IMR-90 (cell line): Measurements from ENCODE around the gene PCSK5. TPM values are rescaled to one million over a fixed set of nuclear protein-coding genes. Genes with fewer than 3 reads are reported as not detected.

Experiments
- ATAC-seq: fragments of 200-7000 bp; cut with Tn5 transposase; 2 replicates; pipeline ENCODE4 v1.9.1; 2020; ENCODE audit warnings: low read depth, mild to moderate bottlenecking, moderate library complexity
- BruUV-seq: library from RNA; stranded (reverse); fragments of 400-500 nt; replicated peaks from 2 replicates; lab custom pipeline; 2021; lab: Mats Ljungman, UMichigan
- CTCF ChIA-PET: fragments of 300-600 bp; formaldehyde crosslinking; extraction: SDS; loops from one replicate; lab custom pipeline; 2021; ENCODE audit warnings: antibody characterized with exemption; lab: Yijun Ruan, JAX
- POLR2A ChIA-PET: fragments of 300-600 bp; sonication (Branson Sonifier 250); formaldehyde crosslinking; loops from one replicate; lab custom pipeline; 2022; ENCODE audit warnings: antibody characterized with exemption; ENCODE audit not compliant: unreplicated experiment; lab: Charles Lee
- DNase-seq: peaks from one replicate; pipeline ENCODE4 v3.0.0; 2013
- H2AFZ ChIP-seq: replicated peaks from 2 replicates; pipeline ENCODE3; 2013; ENCODE audit warnings: low read length, mild to moderate bottlenecking; ENCODE audit not compliant: poor library complexity
- H2AK5ac ChIP-seq: 2 replicates; pipeline ENCODE4 v1.6.1; 2013; ENCODE audit warnings: low read depth, low read length, inconsistent platforms
- H2AK9ac ChIP-seq: replicated peaks from 2 replicates; pipeline ENCODE3; 2013; ENCODE audit warnings: mild to moderate bottlenecking, low read depth, low read length, moderate library complexity; ENCODE audit not compliant: poor library complexity
- H2BK120ac ChIP-seq: 2 replicates; pipeline ENCODE4 v1.6.1; 2013; ENCODE audit warnings: low read depth, low read length, inconsistent platforms
- H2BK15ac ChIP-seq: 3 replicates; pipeline ENCODE4 v1.6.1; 2013; ENCODE audit warnings: low read depth, low read length, inconsistent platforms
- H2BK20ac ChIP-seq: 2 replicates; pipeline ENCODE4 v1.6.1; 2013; ENCODE audit warnings: low read depth, mild to moderate bottlenecking, inconsistent platforms, low read length, moderate library complexity
- H2BK5ac ChIP-seq: 2 replicates; pipeline ENCODE4 v1.6.1; 2013; ENCODE audit warnings: mild to moderate bottlenecking, low read depth, low read length, inconsistent platforms; ENCODE audit not compliant: poor library complexity, severe bottlenecking
- H3K14ac ChIP-seq: replicated peaks from 2 replicates; pipeline ENCODE4 v1.6.1; 2013; ENCODE audit warnings: low read depth, low read length, inconsistent platforms
- H3K18ac ChIP-seq: 2 replicates; pipeline ENCODE4 v1.6.1; 2013; ENCODE audit warnings: low read depth, low read length, control low read depth
- H3K23ac ChIP-seq: 2 replicates; pipeline ENCODE4 v1.6.1; 2013; ENCODE audit warnings: low read depth, low read length, inconsistent platforms
- H3K27ac ChIP-seq: 2 replicates; pipeline ENCODE4 v1.5.1; 2013; ENCODE audit warnings: mild to moderate bottlenecking, control low read depth, low read length; ENCODE audit not compliant: insufficient read depth
- H3K27me3 ChIP-seq: 2 replicates; pipeline ENCODE4 v1.6.1; 2013; ENCODE audit warnings: low read length; ENCODE audit not compliant: control insufficient read depth, insufficient read depth
- H3K36me3 ChIP-seq: 2 replicates; pipeline ENCODE4 v1.6.1; 2013; ENCODE audit warnings: low read length, mixed read lengths; ENCODE audit not compliant: control insufficient read depth, insufficient read depth
- H3K4ac ChIP-seq: 2 replicates; pipeline ENCODE4 v1.6.1; 2013; ENCODE audit warnings: low read depth, low read length, inconsistent platforms
- H3K4me1 ChIP-seq: 2 replicates; pipeline ENCODE4 v1.6.1; 2013; ENCODE audit warnings: low read length, mixed read lengths; ENCODE audit not compliant: control insufficient read depth, insufficient read depth
- H3K4me2 ChIP-seq: 2 replicates; pipeline ENCODE4 v1.6.1; 2013; ENCODE audit warnings: low read depth, mild to moderate bottlenecking, control low read depth, low read length, moderate library complexity
- H3K4me3 ChIP-seq: 2 replicates; pipeline ENCODE4 v1.5.1; 2013; ENCODE audit warnings: low read depth, mild to moderate bottlenecking, control low read depth, low read length, moderate library complexity; ENCODE audit not compliant: insufficient read depth
- H3K56ac ChIP-seq: 2 replicates; pipeline ENCODE4 v1.6.1; 2013; ENCODE audit warnings: low read length, inconsistent platforms; ENCODE audit not compliant: insufficient read depth; ENCODE audit errors: extremely low read depth
- H3K79me1 ChIP-seq, 2 experiments: 2 replicates each; pipeline ENCODE4 v1.6.1; 2013; ENCODE audit warnings: low read length in 2 of 2, inconsistent platforms in 1 of 2, low read depth in 1 of 2
- H3K9ac ChIP-seq: 2 replicates; pipeline ENCODE4 v1.6.1; 2013; ENCODE audit warnings: low read depth, low read length, control low read depth
- H3K9me1 ChIP-seq: 2 replicates; pipeline ENCODE4 v1.6.1; 2013; ENCODE audit warnings: low read length, inconsistent platforms; ENCODE audit not compliant: insufficient read depth
- H3K9me3 ChIP-seq: 2 replicates; pipeline ENCODE4 v1.6.1; 2013; ENCODE audit warnings: low read length; ENCODE audit not compliant: control insufficient read depth, insufficient read depth
- H4K20me1 ChIP-seq: 2 replicates; pipeline ENCODE4 v1.6.1; 2013; ENCODE audit warnings: low read length, inconsistent platforms; ENCODE audit not compliant: insufficient read depth
- H4K5ac ChIP-seq: 2 replicates; pipeline ENCODE4 v1.6.1; 2013; ENCODE audit warnings: mild to moderate bottlenecking, low read depth, low read length, control low read depth
- H4K8ac ChIP-seq, 2 experiments: 2 replicates each; pipeline ENCODE4 v1.6.1; 2013; ENCODE audit warnings: low read depth in 2 of 2, low read length in 2 of 2, control low read depth in 1 of 2, inconsistent platforms in 1 of 2
- H4K91ac ChIP-seq: 2 replicates; pipeline ENCODE4 v1.6.1; 2013; ENCODE audit warnings: low read depth, low read length, inconsistent platforms; ENCODE audit not compliant: insufficient read depth
- BHLHE40 ChIP-seq: fragments of 150-350 bp; IDR thresholded peaks from 2 replicates; pipeline ENCODE4 v1.6.1; 2016; ENCODE audit warnings: mild to moderate bottlenecking, low read depth, low read length
- CEBPB ChIP-seq: IDR thresholded peaks from 2 replicates; pipeline ENCODE4 v1.6.1; 2012; ENCODE audit warnings: low read depth, low read length, improper control_type of control experiment
- CHD1 ChIP-seq: IDR thresholded peaks from 2 replicates; pipeline ENCODE4 v1.6.1; 2012; ENCODE audit warnings: low read depth, low read length, improper control_type of control experiment
- CTCF ChIP-seq: conservative IDR thresholded peaks from 2 replicates; pipeline ENCODE4 v1.5.1; 2012; ENCODE audit warnings: mild to moderate bottlenecking, low read depth, low read length, improper control_type of control experiment
- ELK1 ChIP-seq: fragments of 150-350 bp; IDR thresholded peaks from 2 replicates; pipeline ENCODE4 v1.6.1; 2016; ENCODE audit warnings: low read depth, mild to moderate bottlenecking, low read length, moderate library complexity, borderline replicate concordance
- FOS ChIP-seq: fragments of 150-350 bp; IDR thresholded peaks from 2 replicates; pipeline ENCODE4 v1.6.1; 2016; ENCODE audit warnings: low read depth, low read length
- MAFK ChIP-seq: IDR thresholded peaks from 2 replicates; pipeline ENCODE4 v1.6.1; 2012; ENCODE audit warnings: low read depth, low read length, improper control_type of control experiment
- MAZ ChIP-seq: IDR thresholded peaks from 2 replicates; pipeline ENCODE4 v1.6.1; 2012; ENCODE audit warnings: low read depth, mild to moderate bottlenecking, low read length, improper control_type of control experiment, moderate library complexity, borderline replicate concordance
- MXI1 ChIP-seq: IDR thresholded peaks from 2 replicates; pipeline ENCODE4 v1.6.1; 2012; ENCODE audit warnings: low read depth, mild to moderate bottlenecking, low read length, moderate library complexity, borderline replicate concordance
- NFE2L2 ChIP-seq: fragments of 150-350 bp; IDR thresholded peaks from 2 replicates; pipeline ENCODE4 v1.6.1; 2016; ENCODE audit warnings: low read depth, mild to moderate bottlenecking, low read length
- POLR2A ChIP-seq: IDR thresholded peaks from 2 replicates; pipeline ENCODE4 v1.6.1; 2012; ENCODE audit warnings: mild to moderate bottlenecking, low read depth, low read length
- RAD21 ChIP-seq: IDR thresholded peaks from 2 replicates; pipeline ENCODE4 v1.6.1; 2012; ENCODE audit warnings: low read length, improper control_type of control experiment
- RCOR1 ChIP-seq: IDR thresholded peaks from 2 replicates; pipeline ENCODE4 v1.6.1; 2012; ENCODE audit warnings: mild to moderate bottlenecking, low read length, improper control_type of control experiment; ENCODE audit not compliant: insufficient replicate concordance
- RFX5 ChIP-seq: IDR thresholded peaks from 2 replicates; pipeline ENCODE4 v1.8.0; 2012; ENCODE audit warnings: low read depth, mild to moderate bottlenecking, low read length, moderate library complexity
- SMC3 ChIP-seq: fragments of 150-350 bp; IDR thresholded peaks from 2 replicates; pipeline ENCODE4 v1.6.1; 2016; ENCODE audit warnings: low read depth, mild to moderate bottlenecking, antibody characterized with exemption, low read length, moderate library complexity
- USF2 ChIP-seq: fragments of 150-350 bp; IDR thresholded peaks from 2 replicates; pipeline ENCODE4 v1.6.1; 2017; ENCODE audit warnings: mild to moderate bottlenecking, antibody characterized with exemption, low read length, low read depth
- WGBS, 2 experiments: methylation state at CpG; one replicate each; pipeline versions ENCODE4 v1.1.5 to v1.1.7; 2013; ENCODE audit warnings: missing lambda C conversion rate in 2 of 2; ENCODE audit not compliant: insufficient read length in 1 of 2; ENCODE audit errors: extremely low coverage in 2 of 2; 5-methylcytosine and 5-hydroxymethylcytosine counted together
- dilution Hi-C: fragments of 300-500 bp; cut with HindIII; formaldehyde crosslinking; loops from one replicate; pipeline ENCODE4 v1.14.3; 2018; ENCODE audit warnings: low sequenced_read_pairs; ENCODE audit not compliant: unreplicated experiment
- in situ Hi-C: fragments of 300-500 bp; cut with MboI; formaldehyde crosslinking; loops from 3 replicates; pipeline ENCODE4 v1.14.3; 2019; ENCODE audit warnings: low sequenced_read_pairs, inconsistent platforms, mixed read lengths
- intact Hi-C: fragments of 100-400 bp; cut with micrococcal nuclease; formaldehyde crosslinking; loops from 2 replicates; pipeline ENCODE4 v1.10.0; 2022
- polyA plus RNA-seq, 3 experiments: library from polyadenylated mRNA; depleted of rRNA; stranded (reverse); fragments of >200 nt; gene quantifications; 2 replicates each; pipeline ENCODE4 v1.2.3, GENCODE V29; 2012; ENCODE audit warnings: low replicate concordance in 1 of 3
- total RNA-seq: library from RNA; depleted of rRNA; stranded (reverse); fragments of >200 nt; gene quantifications from 2 replicates; pipeline ENCODE4 v1.2.3, GENCODE V29; 2012

Gene PCSK5
- total and polyA plus RNA-seq, 2 of the 4 experiments (the other 2 are of a cell fraction), result 1.5 to 3.0 TPM

- no peak overlapping the region; the same call in 1 of the 2 replicates for H3K23ac ChIP-seq
- no peaks in the 10 kb centered on the region for H3K79me1 ChIP-seq
- H3K27me3 ChIP-seq, result no peaks in the 10 kb centered on the region; the same call in none of the 2 replicates
- no peak overlapping the region for H2AK5ac ChIP-seq
- no peak overlapping the region for H3K56ac ChIP-seq
- TF ChIP-seq CEBPB (no peak), USF2 (no peak), MXI1 (no peak), POLR2A (no peak), MAFK (no peak), ELK1 (no peak), RFX5 (no peak), CHD1 (no peak), FOS (no peak), SMC3 (no peak), RAD21 (no peak), BHLHE40 (no peak), MAZ (no peak), CTCF (no peak), RCOR1 (no peak), NFE2L2 (no peak)
- H3K4me3 ChIP-seq, result no peak overlapping the region
- no peak overlapping the region for H2BK15ac ChIP-seq
- no peak overlapping the region for H2BK5ac ChIP-seq
- no peak overlapping the region for H2BK120ac ChIP-seq
- in situ Hi-C loops, result no loop called here
- no peaks in the 10 kb centered on the region for H4K20me1 ChIP-seq
- H3K4me2 ChIP-seq, result no peak overlapping the region
- no peaks in the 10 kb centered on the region for H3K9me3 ChIP-seq
- H4K8ac ChIP-seq, result no peak overlapping the region
- ATAC-seq, result no peak
- POLR2A ChIA-PET, result no interaction called here
- no peak overlapping the region for H3K27ac ChIP-seq
- H3K9ac ChIP-seq, result no peak overlapping the region
- no peaks in the 10 kb centered on the region for H3K9me1 ChIP-seq
- no peaks in the 10 kb centered on the region for H3K4me1 ChIP-seq
- H3K4ac ChIP-seq, result no peak overlapping the region
- intact Hi-C loops, result no loop called here
- H3K36me3 ChIP-seq, result no peaks in the 10 kb centered on the region
- CTCF ChIA-PET, result interaction anchor here (0.6 to 1.4 kb wide), 3 partner anchors 15 to 533 kb away, joined by 3 to 6 read pairs (median 3); no protein-coding TSS in a partner anchor
- BruUV-seq, result no TSS peak
- no peak overlapping the region for H3K14ac ChIP-seq
- H3K18ac ChIP-seq, result no peak overlapping the region
- dilution Hi-C loops, result no loop called here
- no peak for DNase-seq
- H2AK9ac ChIP-seq, result no peak overlapping the region
- H2BK20ac ChIP-seq, result no peak overlapping the region
- no peak overlapping the region for H2AFZ ChIP-seq
- WGBS, 2 experiments, result no CpG with 5 or more reads among the region's 3 CpGs
- H4K91ac ChIP-seq, result no peak overlapping the region
- H4K5ac ChIP-seq, result no peak overlapping the region
Observed at GRCh38 chr9:75869236-75869635, 21.2 kb upstream of the PCSK5 start.
